Renal cortex interstitium (tissue), 11 donors: ENCODE results near the gene DOCK11. TPM values are rescaled to one million over a fixed set of nuclear protein-coding genes. Genes with fewer than 3 reads are reported as not detected.

ENCODE experiments used
- DNase-seq, 11 donors: peaks; one replicate each; pipeline ENCODE4 v3.0.0-alpha.2; 2013; ENCODE audit warnings: low read depth in 9 of 11, low spot score in 4 of 11; ENCODE audit errors: extremely low read depth in 1 of 11
- polyA plus RNA-seq, 3 donors: library from polyadenylated mRNA; unstranded; fragments of 120-200 nt; gene quantifications; one replicate each; pipeline ENCODE4 v1.2.1, GENCODE V29; 2013; ENCODE audit not compliant: insufficient read length in 3 of 3

Gene DOCK11
- polyA plus RNA-seq, 3 donors = 23.1 to 25.8 (median 23.2) TPM

GRCh38 chrX:118595501-118596042 is 100.0 kb downstream of the DOCK11 start:
- DNase-seq = no peak

GRCh38 chrX:118596390-118596789 is 100.8 kb downstream of the DOCK11 start:
- no peak for DNase-seq

GRCh38 chrX:118603981-118604380 is 108.4 kb downstream of the DOCK11 start:
- DNase-seq = peak in 9 of 11 donors; percentile 7 to 43 (median 23)

- DNase-seq = no peak
Observed at GRCh38 chrX:118612290-118612689, 116.7 kb downstream of the DOCK11 start.

- no peak for DNase-seq
Observed at GRCh38 chrX:118614150-118614549, 118.5 kb downstream of the DOCK11 start.

GRCh38 chrX:118615141-118615540 is 119.5 kb downstream of the DOCK11 start:
- no peak for DNase-seq

- no peak for DNase-seq
Observed at GRCh38 chrX:118621081-118621759, 125.6 kb downstream of the DOCK11 start.

- no peak for DNase-seq
Observed at GRCh38 chrX:118623062-118623461, 127.4 kb downstream of the DOCK11 start.

GRCh38 chrX:118626346-118626745 is 130.7 kb downstream of the DOCK11 start:
- no peak for DNase-seq

GRCh38 chrX:118627084-118627758 is 131.6 kb downstream of the DOCK11 start:
- DNase-seq = no peak

GRCh38 chrX:118630848-118631247 is 135.2 kb downstream of the DOCK11 start:
- DNase-seq = no peak

- no peak for DNase-seq
Observed at GRCh38 chrX:118631586-118631985, 136.0 kb downstream of the DOCK11 start.

- DNase-seq = no peak
Observed at GRCh38 chrX:118632862-118633261, 137.2 kb downstream of the DOCK11 start.

- no peak for DNase-seq
Observed at GRCh38 chrX:118633530-118633929, 137.9 kb downstream of the DOCK11 start.

- DNase-seq = no peak
Observed at GRCh38 chrX:118634336-118634735, 138.7 kb downstream of the DOCK11 start.

- DNase-seq = no peak
Observed at GRCh38 chrX:118637997-118638396, 142.4 kb downstream of the DOCK11 start.

- DNase-seq = peak in 6 of 11 donors; percentile 10 to 36 (median 22)
Observed at GRCh38 chrX:118644378-118644777, 148.8 kb downstream of the DOCK11 start.

- no peak for DNase-seq
Observed at GRCh38 chrX:118652717-118653116, 157.1 kb downstream of the DOCK11 start.

- DNase-seq = no peak
Observed at GRCh38 chrX:118654331-118654730, 158.7 kb downstream of the DOCK11 start.

GRCh38 chrX:118655561-118656246 is 160.1 kb downstream of the DOCK11 start:
- DNase-seq = no peak
